Osteoblast (primary cell): ENCODE results near the gene PPP3CA. TPM values are rescaled to one million over a fixed set of nuclear protein-coding genes. Genes with fewer than 3 reads are reported as not detected.
"Not testable (repeated sequence)": the region's sequence is repeated elsewhere in the genome, so short reads cannot be mapped to it uniquely, and the experiment has no call there.

Experiments
- DNase-seq: peaks from one replicate; pipeline ENCODE4 v3.0.0; 2011; ENCODE audit warnings: low spot score, mixed read lengths; ENCODE audit not compliant: insufficient read length; ENCODE audit errors: missing footprints
- H2AFZ ChIP-seq: 2 replicates; pipeline ENCODE4 v1.6.0; 2011; ENCODE audit warnings: mild to moderate bottlenecking, low read length
- H3K27ac ChIP-seq: 2 replicates; pipeline ENCODE4 v1.5.1; 2011; ENCODE audit warnings: mild to moderate bottlenecking, low read depth, low read length, moderate library complexity
- H3K27me3 ChIP-seq: 2 replicates; pipeline ENCODE4 v1.6.0; 2012; ENCODE audit warnings: mild to moderate bottlenecking, control low read depth, inconsistent platforms, low read length, moderate library complexity; ENCODE audit not compliant: insufficient read depth
- H3K36me3 ChIP-seq: 2 replicates; pipeline ENCODE4 v1.5.1; 2011; ENCODE audit warnings: mild to moderate bottlenecking, low read length, control low read depth, moderate library complexity; ENCODE audit not compliant: insufficient read depth
- H3K4me1 ChIP-seq: 2 replicates; pipeline ENCODE4 v1.5.1; 2011; ENCODE audit warnings: mild to moderate bottlenecking, low read length, control low read depth, moderate library complexity; ENCODE audit not compliant: insufficient read depth
- H3K4me2 ChIP-seq: 2 replicates; pipeline ENCODE4 v1.6.0; 2011; ENCODE audit warnings: mild to moderate bottlenecking, low read length; ENCODE audit not compliant: insufficient read depth
- H3K4me3 ChIP-seq: fragments of 200-600 bp; sonication (generic); 3 replicates; pipeline ENCODE4 v1.5.1; 2012; ENCODE audit warnings: mild to moderate bottlenecking, low read length, inconsistent platforms; ENCODE audit not compliant: insufficient read depth
- H3K79me2 ChIP-seq: 2 replicates; pipeline ENCODE4 v1.6.0; 2012; ENCODE audit warnings: mild to moderate bottlenecking, low read length, control low read depth, inconsistent platforms; ENCODE audit not compliant: insufficient read depth
- H3K9me3 ChIP-seq: 2 replicates; pipeline ENCODE4 v1.5.1; 2011; ENCODE audit warnings: low read depth, low read length, control low read depth
- H4K20me1 ChIP-seq: 2 replicates; pipeline ENCODE4 v1.6.0; 2012; ENCODE audit warnings: mild to moderate bottlenecking, low read length, control low read depth; ENCODE audit not compliant: insufficient read depth
- total RNA-seq: library from RNA; depleted of rRNA; stranded (reverse); fragments of >200 nt; gene quantifications from 2 replicates; pipeline ENCODE4 v1.2.3, GENCODE V29; 2012
- TF ChIP-seq, protein P1 (sequence below): IDR thresholded peaks from 2 replicates; pipeline ENCODE4 v1.5.1; 2011; ENCODE audit warnings: mild to moderate bottlenecking, low read depth, low read length, moderate library complexity; ENCODE audit errors: extremely low read depth

PPP3CA gene
- total RNA-seq, 1 donor = 80.0 TPM

DNA sequence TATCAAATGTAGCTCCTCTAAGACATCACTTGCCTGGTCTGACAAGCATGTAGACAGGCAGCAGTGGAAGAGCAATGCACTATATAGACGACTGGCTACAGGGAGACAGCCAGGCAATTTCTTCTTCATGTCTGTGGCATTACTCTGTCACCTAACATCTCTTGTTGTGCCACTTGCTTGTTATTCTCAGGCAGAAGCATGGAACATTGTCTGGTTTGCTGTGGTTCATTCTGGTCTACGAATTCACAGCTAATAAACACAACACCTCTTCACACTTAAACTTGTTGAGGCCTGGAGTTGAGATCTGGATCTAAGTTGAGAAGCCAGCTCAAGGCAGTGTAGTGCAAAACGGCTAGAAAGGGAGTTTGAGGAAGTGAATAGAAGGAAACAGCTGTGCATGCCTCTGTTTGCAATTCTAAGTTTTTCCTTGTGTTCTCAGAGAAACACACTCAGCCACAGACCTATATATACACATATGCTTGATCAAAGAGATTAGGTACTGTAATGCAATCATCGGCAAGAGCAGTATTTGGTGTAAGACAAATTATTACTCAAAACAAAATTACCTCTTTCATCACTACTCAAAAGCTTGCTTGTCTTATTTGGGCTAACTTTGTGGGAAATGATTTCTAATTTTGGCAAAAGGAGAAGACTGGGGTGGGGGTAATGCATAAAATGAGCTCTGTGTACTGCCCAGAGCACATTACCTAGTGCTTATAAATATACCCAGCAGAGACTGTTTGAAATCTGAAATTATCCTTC, 243.8 kb downstream of the PPP3CA start:
- Histone ChIP-seq H4K20me1 (no peaks in the 10 kb centered on the region), H3K4me2 (no peak overlapping the region)
- no peak for DNase-seq

DNA sequence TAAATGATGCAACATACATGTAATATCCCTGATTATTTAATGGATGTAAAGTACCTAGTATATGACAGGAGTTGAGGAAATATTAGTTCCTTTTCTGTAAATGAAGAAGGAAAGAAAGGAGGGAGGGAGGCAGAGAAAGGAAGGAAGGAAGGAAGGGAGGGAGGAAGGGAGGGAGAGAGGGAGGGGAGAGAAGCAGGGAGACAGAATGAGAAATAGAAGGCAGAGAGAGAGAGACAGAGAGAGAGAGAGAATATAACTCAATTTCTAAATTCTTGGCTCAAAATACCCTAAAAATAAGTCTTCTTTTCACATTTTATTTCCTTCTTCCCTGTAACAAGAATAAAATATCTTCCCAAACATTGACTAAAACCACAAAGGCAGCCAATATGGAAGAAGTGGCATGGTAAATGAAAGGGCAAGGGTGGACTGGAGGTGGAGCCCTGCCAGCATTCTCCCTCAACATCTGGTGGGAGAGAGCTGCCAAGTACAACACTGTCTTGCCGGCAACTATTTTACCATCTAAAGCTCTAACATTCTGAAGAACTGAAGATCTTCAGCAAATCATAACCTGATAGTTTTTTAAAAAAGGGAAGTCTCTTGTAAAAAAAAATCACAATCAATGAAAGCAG, 245.1 kb downstream of the PPP3CA start:
- Histone ChIP-seq H3K4me2 (peak overlapping the region; percentile 17), H3K79me2 (no peaks in the 10 kb centered on the region), H2AFZ (no peak overlapping the region), H3K9me3 (no peaks in the 10 kb centered on the region), H3K27ac (no peak overlapping the region), H4K20me1 (no peaks in the 10 kb centered on the region), H3K4me1 (peaks cover 15% of the 10 kb centered on the region), H3K4me3 (no peak overlapping the region), H3K27me3 (no peaks in the 10 kb centered on the region), H3K36me3 (no peaks in the 10 kb centered on the region)
- no peak for DNase-seq
- TF ChIP-seq, protein P1, sequence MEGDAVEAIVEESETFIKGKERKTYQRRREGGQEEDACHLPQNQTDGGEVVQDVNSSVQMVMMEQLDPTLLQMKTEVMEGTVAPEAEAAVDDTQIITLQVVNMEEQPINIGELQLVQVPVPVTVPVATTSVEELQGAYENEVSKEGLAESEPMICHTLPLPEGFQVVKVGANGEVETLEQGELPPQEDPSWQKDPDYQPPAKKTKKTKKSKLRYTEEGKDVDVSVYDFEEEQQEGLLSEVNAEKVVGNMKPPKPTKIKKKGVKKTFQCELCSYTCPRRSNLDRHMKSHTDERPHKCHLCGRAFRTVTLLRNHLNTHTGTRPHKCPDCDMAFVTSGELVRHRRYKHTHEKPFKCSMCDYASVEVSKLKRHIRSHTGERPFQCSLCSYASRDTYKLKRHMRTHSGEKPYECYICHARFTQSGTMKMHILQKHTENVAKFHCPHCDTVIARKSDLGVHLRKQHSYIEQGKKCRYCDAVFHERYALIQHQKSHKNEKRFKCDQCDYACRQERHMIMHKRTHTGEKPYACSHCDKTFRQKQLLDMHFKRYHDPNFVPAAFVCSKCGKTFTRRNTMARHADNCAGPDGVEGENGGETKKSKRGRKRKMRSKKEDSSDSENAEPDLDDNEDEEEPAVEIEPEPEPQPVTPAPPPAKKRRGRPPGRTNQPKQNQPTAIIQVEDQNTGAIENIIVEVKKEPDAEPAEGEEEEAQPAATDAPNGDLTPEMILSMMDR = no peak

More for the DNA sequence above, 243.8 kb downstream of the PPP3CA start:
- Histone ChIP-seq H3K79me2 (no peaks in the 10 kb centered on the region), H2AFZ (no peak overlapping the region), H3K4me1 (peaks cover 15% of the 10 kb centered on the region), H3K36me3 (no peaks in the 10 kb centered on the region), H3K27ac (no peak overlapping the region), H3K9me3 (no peaks in the 10 kb centered on the region), H3K4me3 (no peak overlapping the region), H3K27me3 (no peaks in the 10 kb centered on the region)
- TF ChIP-seq, protein P1 = no peak

DNA sequence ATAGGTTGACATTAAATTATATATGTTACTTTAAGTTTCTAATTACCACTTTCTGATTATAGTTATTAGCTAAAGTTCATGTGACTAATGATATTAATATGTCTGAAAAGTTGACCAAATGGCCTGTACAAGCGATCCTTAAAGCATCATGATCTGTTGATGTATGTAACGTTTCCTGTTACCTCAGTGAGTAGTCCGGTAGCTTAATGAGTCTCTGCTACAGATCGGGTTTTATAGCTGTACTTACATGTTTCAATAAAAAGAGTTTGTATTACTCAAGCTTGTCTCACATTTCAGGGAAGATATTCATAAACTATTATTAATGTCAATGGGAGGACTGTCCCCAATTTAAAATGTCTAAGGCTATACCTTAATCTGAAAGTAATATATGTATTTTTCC, 246.3 kb downstream of the PPP3CA start:
- Histone ChIP-seq H3K36me3 (no peaks in the 10 kb centered on the region), H3K79me2 (no peaks in the 10 kb centered on the region), H3K4me3 (no peak overlapping the region), H3K4me2 (no peak overlapping the region), H3K27ac (no peak overlapping the region), H3K9me3 (no peaks in the 10 kb centered on the region), H3K27me3 (no peaks in the 10 kb centered on the region), H4K20me1 (no peaks in the 10 kb centered on the region), H3K4me1 (peaks cover 15% of the 10 kb centered on the region), H2AFZ (no peak overlapping the region)
- no peak for DNase-seq
- TF ChIP-seq, protein P1 = no peak

DNA sequence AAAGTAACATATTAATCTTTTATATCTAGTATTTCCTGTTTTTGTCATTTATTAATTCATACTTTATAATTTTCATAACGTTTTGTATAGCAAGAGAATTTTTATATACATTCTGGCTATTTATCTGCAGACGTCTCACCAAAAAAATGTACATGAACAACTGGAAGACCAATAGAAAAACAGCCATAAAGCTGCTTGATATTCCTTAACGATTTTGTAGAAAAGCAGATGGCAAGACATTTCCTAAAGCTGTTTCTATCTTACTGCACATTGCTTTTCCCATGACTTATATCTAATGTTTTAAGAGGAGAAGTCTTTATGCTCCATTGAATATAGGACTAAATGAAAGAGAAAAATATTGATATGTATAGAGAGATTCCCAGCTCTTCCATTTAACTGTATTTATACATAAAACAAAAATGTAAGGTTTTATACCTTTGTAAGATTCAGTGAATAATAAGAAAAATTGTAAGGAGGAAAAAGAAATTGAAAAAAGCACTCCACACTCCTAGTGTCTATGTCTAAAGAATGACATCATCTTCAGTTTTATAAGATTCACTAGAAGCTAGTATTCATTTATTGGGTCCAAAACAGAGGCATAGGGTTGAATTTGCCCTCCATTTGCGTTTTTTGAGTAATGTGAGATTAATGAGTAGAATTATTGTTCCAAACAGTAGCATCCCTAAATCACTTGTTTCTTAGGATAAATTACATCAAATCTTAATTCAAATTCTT, 248.5 kb downstream of the PPP3CA start:
- Histone ChIP-seq H3K9me3 (no peaks in the 10 kb centered on the region), H2AFZ (no peak overlapping the region), H3K27ac (no peak overlapping the region), H3K36me3 (no peaks in the 10 kb centered on the region), H3K4me3 (no peak overlapping the region), H4K20me1 (no peaks in the 10 kb centered on the region), H3K27me3 (no peaks in the 10 kb centered on the region), H3K79me2 (no peaks in the 10 kb centered on the region), H3K4me1 (peaks cover 15% of the 10 kb centered on the region), H3K4me2 (no peak overlapping the region)
- DNase-seq = no peak
- TF ChIP-seq, protein P1 = no peak

DNA sequence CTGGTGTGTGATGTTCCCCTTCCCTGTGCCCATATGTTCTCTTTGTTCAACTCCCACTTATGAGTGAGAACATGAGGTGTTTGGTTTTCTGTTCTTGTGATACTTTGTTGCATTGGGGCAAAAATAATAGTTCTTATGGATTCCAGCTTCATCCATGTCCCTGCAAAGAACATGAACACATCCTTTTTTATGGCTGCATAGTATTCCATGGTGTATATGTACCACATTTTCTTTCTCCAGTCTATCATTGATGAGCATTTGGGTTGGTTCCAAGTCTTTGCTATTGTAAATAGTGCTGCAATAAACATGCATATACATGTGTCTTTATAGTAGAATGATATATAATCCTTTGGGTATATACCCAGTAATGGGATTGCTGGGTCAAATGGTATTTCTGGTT, 254.7 kb downstream of the PPP3CA start:
- H2AFZ ChIP-seq, H3K27ac ChIP-seq, H3K27me3 ChIP-seq, H3K4me2 ChIP-seq, H4K20me1 ChIP-seq, H3K4me1 ChIP-seq, H3K79me2 ChIP-seq, DNase-seq, H3K36me3 ChIP-seq, H3K4me3 ChIP-seq, H3K9me3 ChIP-seq: not testable (repeated sequence)
